ENCODE results near the gene PRSS27.

- TF ChIP-seq CTCF (optimal IDR thresholded peaks at IDR 0.05 in 1 of 3, IDR thresholded peaks at IDR 0.05 in 1 of 3, conservative IDR thresholded peaks at IDR 0.05 in 1 of 3; ENCODE audit: extremely low read depth in 1 of 3, insufficient read depth in 2 of 3, low read length in 3 of 3): no peak
- TF ChIP-seq EZH2 (IDR thresholded peaks at IDR 0.05; ENCODE audit: low read length): no peak
Measured at GRCh38 chr16:2741168-2741567, 21.1 kb upstream of the PRSS27 start.
